ENCODE data around the gene ART3.
A peak's percentile ranks its signal among the peaks of the same experiment; 100 is the strongest.

Gene ART3

GRCh38 chr4:76148142-76148865 is 73.8 kb downstream of the ART3 start, which contains the start of gene NUP54 (continued):
- TF ChIP-seq TSHZ1 (tag by site-specific recombination; IDR thresholded peaks at IDR 0.05; ENCODE audit: borderline replicate concordance) = 0 out of 2 replicates have a peak, but pooled peaks have one; percentile 32
- TF ChIP-seq ZNF426 (tag by site-specific recombination; IDR thresholded peaks at IDR 0.05) = no peak
- TF ChIP-seq, protein P1, sequence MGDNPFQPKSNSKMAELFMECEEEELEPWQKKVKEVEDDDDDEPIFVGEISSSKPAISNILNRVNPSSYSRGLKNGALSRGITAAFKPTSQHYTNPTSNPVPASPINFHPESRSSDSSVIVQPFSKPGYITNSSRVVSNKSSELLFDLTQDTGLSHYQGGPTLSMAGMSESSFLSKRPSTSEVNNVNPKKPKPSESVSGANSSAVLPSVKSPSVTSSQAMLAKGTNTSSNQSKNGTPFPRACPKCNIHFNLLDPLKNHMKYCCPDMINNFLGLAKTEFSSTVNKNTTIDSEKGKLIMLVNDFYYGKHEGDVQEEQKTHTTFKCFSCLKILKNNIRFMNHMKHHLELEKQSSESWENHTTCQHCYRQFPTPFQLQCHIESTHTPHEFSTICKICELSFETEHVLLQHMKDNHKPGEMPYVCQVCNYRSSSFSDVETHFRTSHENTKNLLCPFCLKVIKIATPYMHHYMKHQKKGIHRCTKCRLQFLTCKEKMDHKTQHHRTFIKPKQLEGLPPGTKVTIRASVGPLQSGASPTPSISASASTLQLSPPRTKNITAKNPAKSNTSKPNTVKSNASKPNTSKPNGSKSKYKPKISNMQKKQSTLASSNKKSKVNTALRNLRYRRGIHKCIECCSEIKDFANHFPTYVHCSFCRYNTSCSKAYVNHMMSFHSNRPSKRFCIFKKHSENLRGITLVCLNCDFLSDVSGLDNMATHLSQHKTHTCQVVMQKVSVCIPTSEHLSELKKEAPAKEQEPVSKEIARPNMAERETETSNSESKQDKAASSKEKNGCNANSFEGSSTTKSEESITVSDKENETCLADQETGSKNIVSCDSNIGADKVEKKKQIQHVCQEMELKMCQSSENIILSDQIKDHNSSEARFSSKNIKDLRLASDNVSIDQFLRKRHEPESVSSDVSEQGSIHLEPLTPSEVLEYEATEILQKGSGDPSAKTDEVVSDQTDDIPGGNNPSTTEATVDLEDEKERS (tag by site-specific recombination; IDR thresholded peaks at IDR 0.05) = no peak
- TF ChIP-seq GLI2 (tag by site-specific recombination; IDR thresholded peaks at IDR 0.05; ENCODE audit: borderline replicate concordance, low read depth) = no peak
- TF ChIP-seq CTCF (tag by site-specific recombination; IDR thresholded peaks at IDR 0.05) = no peak; the same call in 1 of the 2 replicates
- no peak for TF ChIP-seq ZNF404 (tag by site-specific recombination; IDR thresholded peaks at IDR 0.05)
- TF ChIP-seq, protein P2, sequence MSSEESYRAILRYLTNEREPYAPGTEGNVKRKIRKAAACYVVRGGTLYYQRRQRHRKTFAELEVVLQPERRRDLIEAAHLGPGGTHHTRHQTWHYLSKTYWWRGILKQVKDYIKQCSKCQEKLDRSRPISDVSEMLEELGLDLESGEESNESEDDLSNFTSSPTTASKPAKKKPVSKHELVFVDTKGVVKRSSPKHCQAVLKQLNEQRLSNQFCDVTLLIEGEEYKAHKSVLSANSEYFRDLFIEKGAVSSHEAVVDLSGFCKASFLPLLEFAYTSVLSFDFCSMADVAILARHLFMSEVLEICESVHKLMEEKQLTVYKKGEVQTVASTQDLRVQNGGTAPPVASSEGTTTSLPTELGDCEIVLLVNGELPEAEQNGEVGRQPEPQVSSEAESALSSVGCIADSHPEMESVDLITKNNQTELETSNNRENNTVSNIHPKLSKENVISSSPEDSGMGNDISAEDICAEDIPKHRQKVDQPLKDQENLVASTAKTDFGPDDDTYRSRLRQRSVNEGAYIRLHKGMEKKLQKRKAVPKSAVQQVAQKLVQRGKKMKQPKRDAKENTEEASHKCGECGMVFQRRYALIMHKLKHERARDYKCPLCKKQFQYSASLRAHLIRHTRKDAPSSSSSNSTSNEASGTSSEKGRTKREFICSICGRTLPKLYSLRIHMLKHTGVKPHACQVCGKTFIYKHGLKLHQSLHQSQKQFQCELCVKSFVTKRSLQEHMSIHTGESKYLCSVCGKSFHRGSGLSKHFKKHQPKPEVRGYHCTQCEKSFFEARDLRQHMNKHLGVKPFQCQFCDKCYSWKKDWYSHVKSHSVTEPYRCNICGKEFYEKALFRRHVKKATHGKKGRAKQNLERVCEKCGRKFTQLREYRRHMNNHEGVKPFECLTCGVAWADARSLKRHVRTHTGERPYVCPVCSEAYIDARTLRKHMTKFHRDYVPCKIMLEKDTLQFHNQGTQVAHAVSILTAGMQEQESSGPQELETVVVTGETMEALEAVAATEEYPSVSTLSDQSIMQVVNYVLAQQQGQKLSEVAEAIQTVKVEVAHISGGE (tag by site-specific recombination; conservative IDR thresholded peaks at IDR 0.05; ENCODE audit: low read depth) = peak; percentile 99
- TF ChIP-seq ELK4 (IDR thresholded peaks at IDR 0.05; ENCODE audit: borderline replicate concordance, low read depth, low read length) = no peak
- TF ChIP-seq, protein P3, sequence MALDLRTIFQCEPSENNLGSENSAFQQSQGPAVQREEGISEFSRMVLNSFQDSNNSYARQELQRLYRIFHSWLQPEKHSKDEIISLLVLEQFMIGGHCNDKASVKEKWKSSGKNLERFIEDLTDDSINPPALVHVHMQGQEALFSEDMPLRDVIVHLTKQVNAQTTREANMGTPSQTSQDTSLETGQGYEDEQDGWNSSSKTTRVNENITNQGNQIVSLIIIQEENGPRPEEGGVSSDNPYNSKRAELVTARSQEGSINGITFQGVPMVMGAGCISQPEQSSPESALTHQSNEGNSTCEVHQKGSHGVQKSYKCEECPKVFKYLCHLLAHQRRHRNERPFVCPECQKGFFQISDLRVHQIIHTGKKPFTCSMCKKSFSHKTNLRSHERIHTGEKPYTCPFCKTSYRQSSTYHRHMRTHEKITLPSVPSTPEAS (tag by site-specific recombination; IDR thresholded peaks at IDR 0.05) = peak; percentile 20; the same call in 1 of the 2 replicates
- TF ChIP-seq SCRT2 (tag by site-specific recombination; IDR thresholded peaks at IDR 0.05) = 0 out of 2 replicates have a peak, but pooled peaks have one; percentile 15
- no peak for TF ChIP-seq ZNF830 (tag by site-specific recombination; IDR thresholded peaks at IDR 0.05; ENCODE audit: low read depth)
- peak; percentile 67 for TF ChIP-seq ZBTB17 (tag by site-specific recombination; IDR thresholded peaks at IDR 0.05)
- no peak for TF ChIP-seq ZNF600 (tag by site-specific recombination; IDR thresholded peaks at IDR 0.05)
- TF ChIP-seq KLF9 (tag by site-specific recombination; IDR thresholded peaks at IDR 0.05; ENCODE audit: low read depth) = peak; percentile 69
- TF ChIP-seq ZFP3 (tag by site-specific recombination; IDR thresholded peaks at IDR 0.05; ENCODE audit: low read depth) = no peak
- no peak for TF ChIP-seq ZNF792 (tag by site-specific recombination; IDR thresholded peaks at IDR 0.05)
- TF ChIP-seq, protein P4, sequence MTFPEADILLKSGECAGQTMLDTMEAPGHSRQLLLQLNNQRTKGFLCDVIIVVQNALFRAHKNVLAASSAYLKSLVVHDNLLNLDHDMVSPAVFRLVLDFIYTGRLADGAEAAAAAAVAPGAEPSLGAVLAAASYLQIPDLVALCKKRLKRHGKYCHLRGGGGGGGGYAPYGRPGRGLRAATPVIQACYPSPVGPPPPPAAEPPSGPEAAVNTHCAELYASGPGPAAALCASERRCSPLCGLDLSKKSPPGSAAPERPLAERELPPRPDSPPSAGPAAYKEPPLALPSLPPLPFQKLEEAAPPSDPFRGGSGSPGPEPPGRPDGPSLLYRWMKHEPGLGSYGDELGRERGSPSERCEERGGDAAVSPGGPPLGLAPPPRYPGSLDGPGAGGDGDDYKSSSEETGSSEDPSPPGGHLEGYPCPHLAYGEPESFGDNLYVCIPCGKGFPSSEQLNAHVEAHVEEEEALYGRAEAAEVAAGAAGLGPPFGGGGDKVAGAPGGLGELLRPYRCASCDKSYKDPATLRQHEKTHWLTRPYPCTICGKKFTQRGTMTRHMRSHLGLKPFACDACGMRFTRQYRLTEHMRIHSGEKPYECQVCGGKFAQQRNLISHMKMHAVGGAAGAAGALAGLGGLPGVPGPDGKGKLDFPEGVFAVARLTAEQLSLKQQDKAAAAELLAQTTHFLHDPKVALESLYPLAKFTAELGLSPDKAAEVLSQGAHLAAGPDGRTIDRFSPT (tag by site-specific recombination; IDR thresholded peaks at IDR 0.05) = no peak
- TF ChIP-seq GLIS2 (tag by site-specific recombination; IDR thresholded peaks at IDR 0.05) = peak; percentile 46; the same call in 1 of the 2 replicates
- peak; percentile 21; the same call in 1 of the 2 replicates for TF ChIP-seq ZNF610 (tag by site-specific recombination; IDR thresholded peaks at IDR 0.05; ENCODE audit: borderline replicate concordance)
- TF ChIP-seq BCL11A (tag by site-specific recombination; IDR thresholded peaks at IDR 0.05; ENCODE audit: low read depth) = no peak
- peak; percentile 50; the same call in 1 of the 2 replicates for TF ChIP-seq ZNF76 (tag by site-specific recombination; IDR thresholded peaks at IDR 0.05; ENCODE audit: borderline replicate concordance, low read depth)
